Nephron progenitor cell (in vitro differentiated cells): Measurements from ENCODE around the gene ALG5.

Source experiments
- DNase-seq: peaks from one replicate; pipeline ENCODE4 v3.0.0; 2021
- H3K27ac Mint-ChIP-seq: 2 replicates; pipeline ENCODE4 v1.8.0; 2021; ENCODE audit warnings: mild to moderate bottlenecking, moderate library complexity, mixed read lengths
- H3K27me3 Mint-ChIP-seq: 2 replicates; pipeline ENCODE4 v1.8.0; 2021; ENCODE audit warnings: mild to moderate bottlenecking, low read depth, mixed read lengths; ENCODE audit not compliant: poor library complexity
- H3K36me3 Mint-ChIP-seq: 2 replicates; pipeline ENCODE4 v1.8.0; 2021; ENCODE audit warnings: low read depth, mixed read lengths
- H3K4me1 Mint-ChIP-seq: 2 replicates; pipeline ENCODE4 v1.8.0; 2021; ENCODE audit warnings: mixed read lengths
- H3K4me3 Mint-ChIP-seq: 2 replicates; pipeline ENCODE4 v1.8.0; 2021; ENCODE audit warnings: mild to moderate bottlenecking, moderate library complexity, mixed read lengths
- H3K9me3 Mint-ChIP-seq: 2 replicates; pipeline ENCODE4 v1.8.0; 2021; ENCODE audit warnings: mild to moderate bottlenecking, moderate library complexity, mixed read lengths
- CTCF ChIP-seq: fragments of 200-600 bp; sonication (generic); IDR thresholded peaks from 2 replicates; pipeline ENCODE4 v1.5.0; 2021; ENCODE audit warnings: antibody characterized with exemption

Gene ALG5

GRCh38 chr13:36917311-36917710, 81.8 kb downstream of the ALG5 start:
- TF ChIP-seq CTCF, result no peak
- H3K27ac Mint-ChIP-seq, result no peak overlapping the region
- peaks cover 4% of the 10 kb centered on the region for H3K36me3 Mint-ChIP-seq
- peaks cover 52% of the 10 kb centered on the region for H3K4me1 Mint-ChIP-seq
- DNase-seq, result no peak
- peaks cover 6% of the 10 kb centered on the region for H3K27me3 Mint-ChIP-seq
- H3K4me3 Mint-ChIP-seq, result peak overlapping the region; percentile 93
- no peaks in the 10 kb centered on the region for H3K9me3 Mint-ChIP-seq

- no peak for DNase-seq
- Mint-ChIP-seq H3K4me3 (peak overlapping the region; percentile 93), H3K27ac (no peak overlapping the region), H3K27me3 (peaks cover 6% of the 10 kb centered on the region), H3K4me1 (peaks cover 51% of the 10 kb centered on the region), H3K9me3 (no peaks in the 10 kb centered on the region), H3K36me3 (peaks cover 4% of the 10 kb centered on the region)
- TF ChIP-seq CTCF, result no peak
Measured at GRCh38 chr13:36915896-36916640, 83.1 kb downstream of the ALG5 start.

- peaks cover 48% of the 10 kb centered on the region for H3K4me1 Mint-ChIP-seq
Measured at GRCh38 chr13:36915106-36915505, 84.0 kb downstream of the ALG5 start.

GRCh38 chr13:36914648-36915047, 84.5 kb downstream of the ALG5 start:
- Mint-ChIP-seq H3K4me3 (no peak overlapping the region), H3K4me1 (peaks cover 48% of the 10 kb centered on the region), H3K36me3 (peaks cover 4% of the 10 kb centered on the region), H3K9me3 (no peaks in the 10 kb centered on the region), H3K27ac (no peak overlapping the region), H3K27me3 (peaks cover 6% of the 10 kb centered on the region)
- no peak for DNase-seq
- no peak for TF ChIP-seq CTCF

More at GRCh38 chr13:36915106-36915505, 84.0 kb downstream of the ALG5 start:
- no peak overlapping the region for H3K4me3 Mint-ChIP-seq
- peaks cover 6% of the 10 kb centered on the region for H3K27me3 Mint-ChIP-seq
- DNase-seq, result no peak
- TF ChIP-seq CTCF, result no peak
- H3K27ac Mint-ChIP-seq, result no peak overlapping the region
- H3K9me3 Mint-ChIP-seq, result no peaks in the 10 kb centered on the region
- H3K36me3 Mint-ChIP-seq, result peaks cover 4% of the 10 kb centered on the region

- peaks cover 40% of the 10 kb centered on the region for H3K4me1 Mint-ChIP-seq
- H3K9me3 Mint-ChIP-seq, result no peaks in the 10 kb centered on the region
- no peak for DNase-seq
- H3K36me3 Mint-ChIP-seq, result peaks cover 4% of the 10 kb centered on the region
- no peaks in the 10 kb centered on the region for H3K27me3 Mint-ChIP-seq
- H3K27ac Mint-ChIP-seq, result no peak overlapping the region
- TF ChIP-seq CTCF, result no peak
- no peak overlapping the region for H3K4me3 Mint-ChIP-seq
Measured at GRCh38 chr13:36913463-36913862, 85.7 kb downstream of the ALG5 start.

GRCh38 chr13:36912973-36913372, 86.2 kb downstream of the ALG5 start:
- Mint-ChIP-seq H3K27ac (peak overlapping the region; percentile 60), H3K27me3 (no peaks in the 10 kb centered on the region), H3K9me3 (no peaks in the 10 kb centered on the region), H3K4me3 (no peak overlapping the region), H3K36me3 (peaks cover 4% of the 10 kb centered on the region), H3K4me1 (peaks cover 35% of the 10 kb centered on the region)
- no peak for DNase-seq
- TF ChIP-seq CTCF, result no peak
